Upper lobe of left lung (tissue), 6 donors: ENCODE measurements around the gene CEP128. TPM values are rescaled to one million over a fixed set of nuclear protein-coding genes. Genes with fewer than 3 reads are reported as not detected.

Experiments
- ATAC-seq, 2 donors: fragments of 200-7000 bp; cut with Tn5 transposase; one replicate each; pipeline ENCODE4 v1.9.1; 2022; ENCODE audit warnings: mild to moderate bottlenecking in 2 of 2, moderate library complexity in 2 of 2; ENCODE audit not compliant: low FRiP score in 2 of 2
- DNase-seq, 2 donors: peaks; one replicate each; pipeline ENCODE4 v3.0.0-alpha.2; 2019 to 2020
- H3K27ac ChIP-seq, 4 donors: fragments of 200-600 bp; sonication (generic); one replicate each; pipeline ENCODE4 v1.5.1; 2016 to 2019
- H3K27me3 ChIP-seq, 4 donors: fragments of 200-600 bp; sonication (generic); one replicate each; pipeline ENCODE4 v1.5.1; 2017 to 2019
- H3K36me3 ChIP-seq, 4 donors: fragments of 200-600 bp; sonication (generic); one replicate each; pipeline ENCODE4 v1.5.1; 2016 to 2019
- H3K4me1 ChIP-seq, 4 donors: fragments of 200-600 bp; sonication (generic); one replicate each; pipeline ENCODE4 v1.5.1; 2018 to 2019
- H3K4me3 ChIP-seq, 4 donors: fragments of 200-600 bp; sonication (generic); one replicate each; pipeline ENCODE4 v1.5.1; 2017 to 2019; ENCODE audit warnings: mild to moderate bottlenecking in 2 of 4, moderate library complexity in 1 of 4
- H3K9me3 ChIP-seq, 4 donors: fragments of 200-600 bp; sonication (generic); one replicate each; pipeline ENCODE4 v1.5.1; 2018 to 2019
- EP300 ChIP-seq, 4 donors: sonication (generic); formaldehyde crosslinking; IDR thresholded peaks; one replicate each; pipeline ENCODE4 v1.5.1; 2017; ENCODE audit warnings: antibody characterized with exemption in 4 of 4, control low read depth in 2 of 4
- POLR2A ChIP-seq, 4 donors: fragments of 450-650 bp; IDR thresholded peaks; one replicate each; pipeline ENCODE4 v1.5.1; 2016 to 2017; ENCODE audit warnings: antibody characterized with exemption in 4 of 4, mild to moderate bottlenecking in 2 of 4
- POLR2AphosphoS5 ChIP-seq, 2 donors: sonication (generic); formaldehyde crosslinking; IDR thresholded peaks; one replicate each; pipeline ENCODE4 v1.5.1; 2017; ENCODE audit warnings: antibody characterized with exemption in 2 of 2
- WGBS, 2 donors: methylation state at CpG; one replicate each; pipeline ENCODE4 v1.1.5; 2017 to 2018; 5-methylcytosine and 5-hydroxymethylcytosine counted together
- total RNA-seq, 6 donors: library from RNA; depleted of rRNA in 4 of 6; stranded (reverse); fragments of >200 nt in 4 of 6; gene quantifications; one replicate each; pipeline versions ENCODE4 v1.1.0 to v1.2.1, GENCODE V29; 2016 to 2021
- TF ChIP-seq, protein P1 (sequence below), 6 experiments: fragments of 450-650 bp in 4 of 6; fragments of 200-600 bp in 2 of 6; sonication (generic) in 2 of 6; IDR thresholded peaks; one replicate each; pipeline ENCODE4 v1.5.1; 2016 to 2019; ENCODE audit warnings: antibody characterized with exemption in 6 of 6
- donor health status: DM: no; HTN: no; CAD: no; lungs with moderate emphysema.
- donor health status: DM: no; HTN: yes; CAD: no; lungs with severe emphysema.

CEP128 gene
- total RNA-seq, 6 donors from 2014 or later: 5.7 to 31.7 (median 7.5) TPM

DNA sequence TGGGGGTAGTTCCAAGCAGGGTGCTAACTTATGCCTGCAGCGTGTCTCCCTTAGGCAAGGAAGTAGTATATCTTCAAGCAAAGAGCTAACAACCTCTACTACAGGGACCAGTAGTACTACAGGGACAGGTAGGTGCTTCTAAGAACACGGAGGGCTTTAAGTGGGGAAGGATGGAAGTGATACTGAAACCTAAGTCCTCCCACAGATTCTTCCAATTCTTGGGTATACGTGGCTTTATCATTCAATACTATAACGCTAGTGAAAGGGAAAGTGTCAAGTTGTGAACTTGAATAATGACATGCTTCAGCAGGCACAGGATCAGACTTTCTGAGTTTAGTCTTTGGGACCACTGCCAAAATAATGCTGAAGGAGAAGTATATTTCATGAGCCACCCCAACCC, 241.7 kb downstream of the CEP128 start:
- Histone ChIP-seq H3K27me3 (no peaks in the 10 kb centered on the region), H3K36me3 (no peaks in the 10 kb centered on the region), H3K4me1 (no peaks in the 10 kb centered on the region), H3K4me3 (no peak overlapping the region), H3K27ac (no peak overlapping the region), H3K9me3 (no peaks in the 10 kb centered on the region)
- ATAC-seq (no peak), DNase-seq (no peak)
- 76 to 88% methylated on average over 4 of the region's 4 CpGs for WGBS, 2 donors
- TF ChIP-seq EP300 (IDR thresholded peaks at IDR 0.05) (no peak), POLR2AphosphoS5 (IDR thresholded peaks at IDR 0.05) (no peak), POLR2A (IDR thresholded peaks at IDR 0.05) (no peak)
- TF ChIP-seq, protein P1, sequence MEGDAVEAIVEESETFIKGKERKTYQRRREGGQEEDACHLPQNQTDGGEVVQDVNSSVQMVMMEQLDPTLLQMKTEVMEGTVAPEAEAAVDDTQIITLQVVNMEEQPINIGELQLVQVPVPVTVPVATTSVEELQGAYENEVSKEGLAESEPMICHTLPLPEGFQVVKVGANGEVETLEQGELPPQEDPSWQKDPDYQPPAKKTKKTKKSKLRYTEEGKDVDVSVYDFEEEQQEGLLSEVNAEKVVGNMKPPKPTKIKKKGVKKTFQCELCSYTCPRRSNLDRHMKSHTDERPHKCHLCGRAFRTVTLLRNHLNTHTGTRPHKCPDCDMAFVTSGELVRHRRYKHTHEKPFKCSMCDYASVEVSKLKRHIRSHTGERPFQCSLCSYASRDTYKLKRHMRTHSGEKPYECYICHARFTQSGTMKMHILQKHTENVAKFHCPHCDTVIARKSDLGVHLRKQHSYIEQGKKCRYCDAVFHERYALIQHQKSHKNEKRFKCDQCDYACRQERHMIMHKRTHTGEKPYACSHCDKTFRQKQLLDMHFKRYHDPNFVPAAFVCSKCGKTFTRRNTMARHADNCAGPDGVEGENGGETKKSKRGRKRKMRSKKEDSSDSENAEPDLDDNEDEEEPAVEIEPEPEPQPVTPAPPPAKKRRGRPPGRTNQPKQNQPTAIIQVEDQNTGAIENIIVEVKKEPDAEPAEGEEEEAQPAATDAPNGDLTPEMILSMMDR (IDR thresholded peaks at IDR 0.05): no peak

DNA sequence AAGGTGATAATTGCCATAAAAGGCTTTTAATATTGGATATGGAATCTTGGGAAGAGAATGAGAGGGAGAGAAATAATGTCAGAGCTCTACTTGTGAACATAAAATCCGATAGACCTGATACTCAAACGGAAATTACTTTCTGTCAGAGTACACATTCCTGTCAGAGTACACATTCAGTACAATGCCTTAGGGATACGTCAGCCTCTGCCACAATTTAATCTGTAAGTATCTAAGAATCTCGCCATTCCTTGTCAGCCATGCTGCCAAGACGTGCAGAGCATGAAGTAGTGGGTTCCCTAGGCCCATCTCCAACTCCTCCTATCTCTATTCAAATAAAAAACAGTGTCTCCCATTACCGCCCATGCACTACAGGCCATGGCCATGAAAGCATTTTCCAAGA, 242.6 kb downstream of the CEP128 start:
- TF ChIP-seq, protein P1 (IDR thresholded peaks at IDR 0.05): no peak
- TF ChIP-seq POLR2A (IDR thresholded peaks at IDR 0.05) (no peak), EP300 (IDR thresholded peaks at IDR 0.05) (no peak)

DNA sequence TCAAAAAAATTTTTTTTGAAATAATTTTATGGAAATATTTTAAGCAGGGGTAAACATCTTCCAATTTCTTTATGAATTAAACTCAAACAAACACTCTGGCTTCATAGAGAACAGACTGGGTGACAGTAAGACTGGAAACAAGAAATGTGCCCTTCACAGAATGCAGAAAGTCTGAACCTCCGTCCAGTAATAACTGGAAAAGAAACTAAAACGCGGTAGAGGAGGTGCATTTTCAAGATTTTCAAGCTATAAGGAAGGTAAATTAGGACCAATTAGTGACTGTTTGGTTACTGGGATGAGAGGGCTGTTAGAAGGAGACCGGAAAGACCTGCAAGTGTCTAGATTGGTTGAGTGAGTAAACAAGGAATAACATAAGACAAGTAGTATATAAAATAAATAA, 245.7 kb downstream of the CEP128 start:
- no peaks in the 10 kb centered on the region for H3K9me3 ChIP-seq
- no peak overlapping the region for H3K4me3 ChIP-seq
- no peaks in the 10 kb centered on the region for H3K36me3 ChIP-seq
- ATAC-seq (no peak), DNase-seq (no peak)
- H3K27ac ChIP-seq: no peak overlapping the region
- no peaks in the 10 kb centered on the region for H3K27me3 ChIP-seq
- 88 to 93% methylated on average over 4 of the region's 4 CpGs for whole genome bisulfite sequencing, 2 donors
- TF ChIP-seq POLR2AphosphoS5 (IDR thresholded peaks at IDR 0.05) (no peak), EP300 (IDR thresholded peaks at IDR 0.05) (no peak), POLR2A (IDR thresholded peaks at IDR 0.05) (no peak)
- TF ChIP-seq, protein P1 (IDR thresholded peaks at IDR 0.05): no peak
- no peaks in the 10 kb centered on the region for H3K4me1 ChIP-seq

More for the DNA sequence above, 242.6 kb downstream of the CEP128 start:
- H3K4me3 ChIP-seq: no peak overlapping the region
- no peaks in the 10 kb centered on the region for H3K36me3 ChIP-seq
- no peaks in the 10 kb centered on the region for H3K4me1 ChIP-seq
- H3K27me3 ChIP-seq: no peaks in the 10 kb centered on the region
- H3K9me3 ChIP-seq: no peaks in the 10 kb centered on the region
- WGBS, 2 donors: 91 to 93% methylated on average over 6 of the region's 6 CpGs
- no peak overlapping the region for H3K27ac ChIP-seq
- ATAC-seq: no peak
- DNase-seq: no peak

DNA sequence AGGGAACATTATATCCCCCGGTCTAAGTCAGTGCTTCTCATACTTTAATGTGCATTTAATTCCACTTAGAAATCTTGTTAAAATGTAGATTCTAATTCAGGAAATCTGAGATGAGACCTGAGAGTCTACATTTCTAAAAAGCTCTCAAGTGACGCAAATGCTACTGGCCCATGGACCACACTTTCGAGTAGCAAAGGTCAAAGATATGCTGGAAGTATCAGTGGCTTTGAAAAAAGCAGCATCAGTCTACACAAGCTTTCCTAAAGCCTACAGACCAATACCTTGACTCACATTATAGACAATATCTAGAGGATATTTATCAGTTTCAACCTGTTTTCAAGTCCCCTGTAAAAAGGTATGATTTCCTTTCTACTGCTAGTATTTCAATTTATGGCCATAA, 248.6 kb downstream of the CEP128 start:
- TF ChIP-seq, protein P1 (IDR thresholded peaks at IDR 0.05): no peak
- TF ChIP-seq POLR2AphosphoS5 (IDR thresholded peaks at IDR 0.05): no peak
- TF ChIP-seq POLR2A (IDR thresholded peaks at IDR 0.05): no peak
- no peak for TF ChIP-seq EP300 (IDR thresholded peaks at IDR 0.05)
- Histone ChIP-seq H3K4me3 (no peak overlapping the region), H3K36me3 (no peaks in the 10 kb centered on the region), H3K9me3 (no peaks in the 10 kb centered on the region), H3K27me3 (no peaks in the 10 kb centered on the region), H3K27ac (no peak overlapping the region), H3K4me1 (no peaks in the 10 kb centered on the region)
- WGBS, 2 donors: 91 to 94% methylated on average over 3 of the region's 3 CpGs
- no peak for ATAC-seq
- DNase-seq: no peak

DNA sequence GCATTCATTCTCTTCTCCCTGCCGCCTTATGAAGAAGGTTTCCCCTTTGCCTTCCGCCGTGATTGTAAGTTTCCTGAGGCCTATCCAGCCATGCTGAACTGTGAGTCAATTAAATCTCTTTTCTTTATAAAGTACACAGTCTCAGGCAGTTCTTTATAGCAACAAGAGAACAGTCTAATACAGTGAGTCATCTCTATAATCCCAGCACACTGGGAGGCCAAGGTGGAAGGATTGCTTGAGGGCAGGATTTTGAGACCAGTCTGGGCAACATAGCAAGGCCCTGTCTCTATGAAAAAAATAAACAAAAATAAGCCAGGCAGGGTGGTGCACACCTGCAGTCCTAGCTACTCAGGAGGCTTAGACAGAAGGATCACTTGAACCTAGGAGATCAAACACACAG, 259.9 kb downstream of the CEP128 start:
- H3K27ac ChIP-seq: no peak overlapping the region
- peaks cover 4 to 37% (median 19%) of the 10 kb centered on the region in 4 donors for H3K9me3 ChIP-seq
- no peak overlapping the region for H3K4me3 ChIP-seq
- no peaks in the 10 kb centered on the region for H3K27me3 ChIP-seq
- H3K4me1 ChIP-seq: no peaks in the 10 kb centered on the region
- TF ChIP-seq, protein P1 (IDR thresholded peaks at IDR 0.05): no peak
- TF ChIP-seq POLR2AphosphoS5 (IDR thresholded peaks at IDR 0.05) (no peak), POLR2A (IDR thresholded peaks at IDR 0.05) (no peak), EP300 (IDR thresholded peaks at IDR 0.05) (no peak)
- DNase-seq (no peak), ATAC-seq (no peak)
- 94 to 95% methylated on average over 3 of the region's 3 CpGs for WGBS, 2 donors
- no peaks in the 10 kb centered on the region for H3K36me3 ChIP-seq
